Measurements from ENCODE around the gene LAMC3.

Gene LAMC3

DNA sequence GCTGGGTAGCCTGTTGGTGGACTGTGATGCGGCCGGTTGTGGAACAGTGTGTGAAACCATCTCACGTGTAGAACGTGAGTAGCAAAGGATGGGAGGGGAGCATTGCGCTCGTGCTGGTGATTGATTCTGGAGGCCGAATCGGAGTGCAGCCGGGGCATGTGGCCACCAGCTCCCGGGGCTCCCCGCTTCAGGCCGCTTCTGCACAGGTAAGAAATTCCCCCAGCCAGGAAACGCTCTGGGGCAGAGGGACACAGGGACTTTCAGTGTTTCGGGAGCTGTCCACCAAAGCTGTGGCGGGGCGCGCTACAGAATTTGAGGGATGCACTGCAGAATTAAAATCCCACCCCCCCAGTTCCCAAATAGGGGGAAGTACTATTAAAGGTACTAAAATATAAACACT is 41.9 kb downstream of the LAMC3 start:
- no peak overlapping the region for H3K4me3 ChIP-seq (ENCODE audit: low read depth, low read length)
- TF ChIP-seq, protein P1, sequence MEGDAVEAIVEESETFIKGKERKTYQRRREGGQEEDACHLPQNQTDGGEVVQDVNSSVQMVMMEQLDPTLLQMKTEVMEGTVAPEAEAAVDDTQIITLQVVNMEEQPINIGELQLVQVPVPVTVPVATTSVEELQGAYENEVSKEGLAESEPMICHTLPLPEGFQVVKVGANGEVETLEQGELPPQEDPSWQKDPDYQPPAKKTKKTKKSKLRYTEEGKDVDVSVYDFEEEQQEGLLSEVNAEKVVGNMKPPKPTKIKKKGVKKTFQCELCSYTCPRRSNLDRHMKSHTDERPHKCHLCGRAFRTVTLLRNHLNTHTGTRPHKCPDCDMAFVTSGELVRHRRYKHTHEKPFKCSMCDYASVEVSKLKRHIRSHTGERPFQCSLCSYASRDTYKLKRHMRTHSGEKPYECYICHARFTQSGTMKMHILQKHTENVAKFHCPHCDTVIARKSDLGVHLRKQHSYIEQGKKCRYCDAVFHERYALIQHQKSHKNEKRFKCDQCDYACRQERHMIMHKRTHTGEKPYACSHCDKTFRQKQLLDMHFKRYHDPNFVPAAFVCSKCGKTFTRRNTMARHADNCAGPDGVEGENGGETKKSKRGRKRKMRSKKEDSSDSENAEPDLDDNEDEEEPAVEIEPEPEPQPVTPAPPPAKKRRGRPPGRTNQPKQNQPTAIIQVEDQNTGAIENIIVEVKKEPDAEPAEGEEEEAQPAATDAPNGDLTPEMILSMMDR (IDR thresholded peaks at IDR 0.05; ENCODE audit: low read depth, low read length, missing control alignments): no peak
- no peak for DNase-seq (ENCODE audit: low read depth)

DNA sequence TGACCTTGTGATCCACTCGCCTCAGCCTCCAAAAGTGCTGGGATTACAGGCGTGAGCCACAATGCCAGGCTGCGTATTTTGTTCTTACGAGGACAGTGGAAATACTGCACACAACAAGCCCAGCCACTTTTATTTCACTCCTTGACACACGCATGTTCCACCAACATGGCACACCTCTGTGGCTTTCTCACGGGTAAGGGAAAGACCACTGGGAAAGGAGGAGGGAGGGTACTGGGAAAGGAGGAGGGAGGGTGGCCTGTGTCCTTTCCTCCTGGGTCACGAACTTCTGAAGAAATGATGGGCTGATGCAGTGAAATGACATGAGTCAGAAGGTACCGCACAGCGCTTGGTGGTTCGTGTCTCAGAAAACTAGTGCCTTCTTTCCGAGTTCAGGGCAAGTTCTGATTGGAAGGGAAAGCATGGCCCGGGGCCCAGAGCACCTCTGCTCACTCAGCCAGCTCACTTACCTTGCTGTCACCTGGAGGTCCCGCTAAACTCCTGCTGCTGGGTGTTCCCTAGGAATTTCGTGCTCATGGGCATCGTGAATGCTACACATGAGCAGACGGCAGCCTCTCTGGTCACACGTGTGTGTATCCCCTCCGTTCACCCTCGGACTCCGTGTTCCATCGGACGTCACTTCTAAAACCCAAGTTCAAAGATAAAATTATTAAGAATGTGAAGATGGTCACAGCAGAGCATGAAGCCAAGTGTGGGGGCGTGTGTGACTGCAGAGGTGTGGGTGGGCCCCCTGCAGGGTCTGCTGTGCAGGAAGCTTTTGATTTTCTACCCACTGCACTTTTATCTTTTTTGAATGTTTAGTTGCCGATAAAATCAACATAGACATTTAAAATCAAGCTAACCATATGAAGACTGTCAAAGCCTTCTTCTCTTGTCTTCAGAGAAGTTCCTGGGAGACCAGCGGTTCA is 42.9 kb downstream of the LAMC3 start:
- H3K4me3 ChIP-seq (ENCODE audit: low read depth, low read length): no peak overlapping the region
- TF ChIP-seq, protein P1 (IDR thresholded peaks at IDR 0.05; ENCODE audit: low read depth, low read length, missing control alignments): no peak
- DNase-seq (ENCODE audit: low read depth): no peak

DNA sequence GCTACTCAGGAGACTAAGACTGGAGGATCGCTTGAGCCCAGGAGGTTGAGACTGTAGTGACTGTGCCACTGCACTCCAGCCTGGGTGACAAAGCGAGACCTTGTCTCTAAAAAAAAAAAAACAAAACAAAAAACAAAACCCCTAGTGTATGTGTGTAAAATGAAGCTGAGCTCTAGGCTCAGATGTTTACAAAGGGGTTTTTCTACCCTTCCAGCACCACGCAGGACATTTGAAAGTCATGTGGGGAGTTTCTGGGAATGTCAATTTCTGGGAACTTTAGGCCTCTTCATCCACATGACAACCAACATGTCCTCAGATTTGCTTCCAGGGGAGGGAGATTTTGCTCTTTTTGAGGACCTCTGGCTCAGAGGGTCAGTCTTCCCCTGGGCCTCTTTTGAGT is 44.9 kb downstream of the LAMC3 start:
- TF ChIP-seq, protein P1 (IDR thresholded peaks at IDR 0.05; ENCODE audit: low read depth, low read length, missing control alignments): no peak
- H3K4me3 ChIP-seq (ENCODE audit: low read depth, low read length): no peak overlapping the region
- DNase-seq (ENCODE audit: low read depth): no peak

DNA sequence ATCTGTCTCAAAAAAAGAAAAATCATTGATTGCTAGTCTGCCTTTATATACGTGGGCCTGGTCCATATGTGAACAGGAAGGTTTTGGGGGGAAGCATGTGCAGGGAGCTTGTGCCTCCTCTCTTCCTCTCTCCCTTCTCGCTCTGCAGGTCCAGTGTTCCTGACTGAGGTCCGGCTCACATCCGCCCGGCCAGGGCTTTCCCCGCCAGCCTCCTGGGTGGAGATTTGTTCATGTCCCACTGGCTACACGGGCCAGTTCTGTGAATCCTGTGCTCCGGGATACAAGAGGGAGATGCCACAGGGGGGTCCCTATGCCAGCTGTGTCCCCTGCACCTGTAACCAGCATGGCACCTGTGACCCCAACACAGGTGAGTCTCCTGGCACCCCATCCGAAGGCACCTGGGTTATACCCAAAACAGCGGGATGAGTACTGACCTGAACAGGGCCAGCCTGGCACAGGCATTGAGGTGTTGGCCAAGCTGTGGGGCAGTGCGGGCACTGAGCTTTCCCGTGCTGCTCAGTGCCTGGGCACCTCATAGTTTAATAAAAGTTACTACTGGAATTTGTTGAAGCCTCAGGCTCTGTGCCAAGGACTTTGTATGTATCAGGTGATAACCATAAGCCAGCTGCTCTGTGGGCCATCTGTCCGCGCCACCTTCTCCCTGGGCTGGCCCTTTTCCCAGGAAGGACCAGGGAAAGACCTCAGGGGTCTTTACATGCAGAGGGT is 48.0 kb downstream of the LAMC3 start:
- H3K4me3 ChIP-seq (ENCODE audit: low read depth, low read length): no peak overlapping the region
- TF ChIP-seq, protein P1 (IDR thresholded peaks at IDR 0.05; ENCODE audit: low read depth, low read length, missing control alignments): no peak
- no peak for DNase-seq (ENCODE audit: low read depth)

DNA sequence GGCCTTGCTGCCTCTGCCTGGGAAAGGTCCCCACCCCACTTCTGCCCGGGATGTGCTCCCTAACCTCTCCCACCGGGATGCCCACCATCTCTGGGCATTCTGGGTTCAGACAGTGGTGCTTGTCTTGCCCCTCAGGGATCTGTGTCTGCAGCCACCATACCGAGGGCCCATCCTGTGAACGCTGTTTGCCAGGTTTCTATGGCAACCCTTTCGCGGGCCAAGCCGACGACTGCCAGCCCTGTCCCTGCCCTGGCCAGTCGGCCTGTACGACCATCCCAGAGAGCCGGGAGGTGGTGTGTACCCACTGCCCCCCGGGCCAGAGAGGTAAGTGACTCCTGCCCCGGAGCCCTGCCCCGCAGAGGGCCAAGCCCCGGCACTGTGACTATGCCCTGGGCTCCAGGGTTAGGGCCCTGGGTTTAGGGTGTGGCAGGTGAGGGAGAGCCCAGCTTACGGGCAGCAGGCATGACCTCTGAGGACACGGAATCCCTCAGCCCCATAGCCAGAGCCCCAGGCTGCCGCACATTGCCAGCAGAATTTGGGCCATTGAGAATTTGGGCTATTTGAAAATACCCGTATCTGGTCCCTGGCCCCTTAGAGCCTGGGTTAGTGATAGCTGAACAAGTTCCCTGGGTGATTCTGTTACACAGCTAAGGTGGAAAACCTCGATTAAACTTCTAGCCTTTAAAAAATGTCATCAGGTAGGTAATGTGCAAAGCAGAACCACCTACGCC is 52.1 kb downstream of the LAMC3 start:
- H3K4me3 ChIP-seq (ENCODE audit: low read depth, low read length): no peak overlapping the region
- TF ChIP-seq, protein P1 (IDR thresholded peaks at IDR 0.05; ENCODE audit: low read depth, low read length, missing control alignments): no peak
- DNase-seq (ENCODE audit: low read depth): no peak

DNA sequence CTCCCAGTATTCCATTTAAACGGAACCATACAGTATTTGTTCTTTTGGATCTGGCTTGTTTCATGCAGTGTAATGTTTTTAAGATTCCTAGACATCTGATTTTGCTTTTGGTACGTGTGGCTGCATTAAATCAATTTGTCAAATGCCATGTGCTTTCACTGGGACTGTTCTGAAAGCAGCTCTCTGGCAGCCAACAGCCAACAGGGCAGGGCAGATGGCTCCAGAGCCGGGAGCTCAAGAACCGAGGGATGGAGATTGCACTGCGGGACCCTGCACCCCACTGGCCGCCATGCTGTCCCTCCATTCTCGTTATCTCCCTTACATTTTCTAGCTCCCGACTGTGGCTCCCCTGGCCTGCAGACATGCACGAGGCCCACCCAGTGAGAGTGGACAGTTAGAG is 54.0 kb downstream of the LAMC3 start:
- TF ChIP-seq, protein P1 (IDR thresholded peaks at IDR 0.05; ENCODE audit: low read depth, low read length, missing control alignments): no peak
- no peak overlapping the region for H3K4me3 ChIP-seq (ENCODE audit: low read depth, low read length)
- DNase-seq (ENCODE audit: low read depth): no peak

Data from GM12864 (cell line).